GM21423 (cell line): Measurements from ENCODE around the gene PANK2.
A peak's percentile ranks its signal among the peaks of the same experiment; 100 is the strongest.
"Not testable (repeated sequence)": the region's sequence is repeated elsewhere in the genome, so short reads cannot be mapped to it uniquely, and the experiment has no call there.

Source experiments
- ATAC-seq: cut with Tn5 transposase; IDR thresholded peaks from one replicate; pipeline ENCODE4 v1.9.1; 2021; ENCODE audit warnings: mild to moderate bottlenecking, moderate library complexity; ENCODE audit not compliant: unreplicated experiment

PANK2 gene

DNA sequence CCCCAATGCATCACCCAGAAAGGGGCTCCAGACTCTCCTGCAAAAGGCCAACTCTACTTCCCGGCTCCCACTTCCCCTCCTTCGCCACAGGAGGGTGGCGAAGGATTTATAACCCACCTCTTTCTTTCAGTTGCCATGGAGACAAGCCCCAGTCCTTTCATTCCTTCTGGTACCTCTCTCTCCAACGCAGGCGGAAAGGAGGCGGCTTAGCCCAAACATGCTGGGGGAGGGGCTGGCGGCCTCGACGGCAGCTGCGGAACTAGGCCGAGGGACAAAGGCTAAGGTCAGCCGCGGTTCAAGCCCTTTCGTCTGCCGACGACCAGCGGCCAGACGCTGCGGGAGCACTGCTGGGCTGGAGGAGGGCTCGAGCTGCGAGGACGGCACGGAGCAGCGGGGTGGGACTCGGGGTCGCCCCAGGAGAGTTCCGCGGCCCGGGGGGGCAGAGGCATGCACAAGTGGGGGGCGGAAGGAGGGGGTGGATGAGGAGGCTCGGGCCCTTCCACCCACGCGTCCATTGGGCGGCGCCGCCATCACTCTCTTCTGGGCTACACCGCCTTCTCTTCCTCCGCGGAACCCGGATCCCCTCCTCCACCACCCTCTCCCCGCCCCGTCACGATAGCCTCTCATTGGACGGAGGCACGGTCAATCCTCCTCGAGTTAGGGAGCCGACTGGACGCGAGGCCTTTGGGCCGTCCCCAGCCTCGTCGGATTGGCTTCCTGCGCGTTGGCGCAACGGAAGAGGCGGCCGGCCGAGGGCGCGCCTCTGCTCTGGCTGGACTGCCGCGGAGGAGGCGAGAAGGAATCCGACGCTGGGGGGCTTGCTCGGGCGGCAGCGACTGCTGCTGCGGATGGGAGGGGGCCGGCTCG is at the start of gene PANK2:
PANK2 (plus strand) TSS at position 766 of the 867 bp plus-strand sequence.
- ATAC-seq: peak; percentile 95

- not testable (repeated sequence) for ATAC-seq
Observed at GRCh38 chr20:3840201-3840600, 49.0 kb upstream of the PANK2 start.

DNA sequence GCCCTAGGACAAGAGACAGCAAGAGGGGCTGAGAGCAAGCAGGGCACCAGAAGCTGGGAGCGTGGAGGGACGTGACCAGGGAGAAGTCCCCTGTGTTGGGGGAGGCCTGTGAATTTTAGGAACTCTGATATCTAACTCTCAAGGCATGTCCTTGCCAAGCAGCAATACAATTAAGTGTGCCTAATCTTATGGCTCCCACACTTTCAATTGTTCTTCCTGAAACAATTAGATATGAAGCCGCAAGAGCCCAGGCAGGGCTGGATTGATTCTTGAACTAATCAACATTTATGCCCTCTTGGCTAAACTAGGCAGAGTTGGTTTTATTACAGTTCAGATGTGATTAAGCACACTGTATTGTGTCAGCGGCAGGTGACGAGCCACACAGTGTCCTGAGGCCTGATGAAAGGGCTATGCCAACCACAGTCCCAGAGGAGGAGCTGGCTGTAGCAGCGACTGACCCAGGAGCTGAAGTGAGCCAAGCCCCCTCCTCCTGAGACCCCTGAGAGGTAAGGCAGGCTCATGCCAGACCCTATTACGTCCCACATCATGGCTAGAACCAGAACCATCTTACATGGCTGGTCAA is 46.7 kb upstream of the PANK2 start:
- ATAC-seq: no peak

- ATAC-seq: no peak
Observed at GRCh38 chr20:3843490-3843889, 45.7 kb upstream of the PANK2 start.

DNA sequence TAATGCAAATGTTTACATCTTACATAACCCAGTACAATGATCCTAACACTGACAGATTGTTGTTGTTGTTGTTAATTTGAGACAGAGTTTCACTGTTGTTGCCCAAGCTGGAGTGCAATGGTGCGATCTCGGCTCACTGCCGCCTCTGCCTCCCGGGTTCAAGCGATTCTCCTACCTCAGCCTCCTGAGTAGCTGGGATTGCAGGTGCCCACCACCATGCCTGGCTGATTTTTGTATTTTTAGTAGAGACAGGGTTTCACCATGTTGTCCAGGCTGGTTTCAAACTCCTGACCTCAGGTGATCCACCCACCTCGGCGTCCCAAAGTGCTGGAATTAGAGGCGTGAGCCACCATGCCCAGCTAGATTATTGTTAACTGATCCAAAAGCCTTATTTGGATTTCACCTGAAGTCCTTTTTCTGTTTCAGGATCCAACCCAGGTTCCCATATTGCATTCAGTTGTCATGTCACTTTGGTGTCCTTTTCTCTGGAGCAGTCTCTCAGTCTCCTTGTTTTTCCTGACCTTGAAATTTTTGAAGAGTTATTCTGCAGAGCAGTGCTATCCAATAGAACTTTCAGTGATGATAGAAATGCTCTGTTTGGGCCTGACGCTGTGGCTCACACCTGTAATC is 45.1 kb upstream of the PANK2 start:
- ATAC-seq: not testable (repeated sequence)

GRCh38 chr20:3846378-3846739 is 42.8 kb upstream of the PANK2 start:
- ATAC-seq: no peak

GRCh38 chr20:3846740-3847428 is 42.3 kb upstream of the PANK2 start, which contains the start of gene MAVS:
TSS of gene MAVS (plus strand) at chr20:3846834. CDS start at chr20:3854625, 7,791 bp downstream.
- peak; percentile 84 for ATAC-seq

DNA sequence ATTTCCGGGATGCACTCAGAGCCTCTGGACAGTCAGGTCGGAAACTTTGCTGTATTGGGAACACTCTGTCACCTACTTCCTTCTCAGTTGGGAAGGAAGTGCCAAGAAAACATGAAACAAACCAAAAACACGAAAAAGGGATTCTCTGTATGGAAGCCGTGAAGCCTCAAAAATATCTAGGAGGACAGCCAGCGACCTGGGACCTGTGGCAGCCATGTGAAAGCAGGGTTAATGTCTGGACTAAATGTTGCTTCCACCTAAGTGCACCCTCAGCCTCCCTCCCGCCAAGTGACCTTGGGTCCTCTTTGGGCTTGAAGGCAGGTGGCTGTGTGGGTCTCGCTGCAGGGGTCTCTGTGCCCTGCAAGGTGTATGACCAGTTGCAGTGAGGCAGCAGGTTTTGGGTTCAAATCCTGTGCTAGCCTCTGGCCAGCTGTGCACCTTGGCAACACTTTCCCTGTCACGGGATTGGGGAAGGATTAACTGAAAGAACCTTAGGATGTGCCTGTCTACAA is 41.7 kb upstream of the PANK2 start:
- ATAC-seq: no peak

DNA sequence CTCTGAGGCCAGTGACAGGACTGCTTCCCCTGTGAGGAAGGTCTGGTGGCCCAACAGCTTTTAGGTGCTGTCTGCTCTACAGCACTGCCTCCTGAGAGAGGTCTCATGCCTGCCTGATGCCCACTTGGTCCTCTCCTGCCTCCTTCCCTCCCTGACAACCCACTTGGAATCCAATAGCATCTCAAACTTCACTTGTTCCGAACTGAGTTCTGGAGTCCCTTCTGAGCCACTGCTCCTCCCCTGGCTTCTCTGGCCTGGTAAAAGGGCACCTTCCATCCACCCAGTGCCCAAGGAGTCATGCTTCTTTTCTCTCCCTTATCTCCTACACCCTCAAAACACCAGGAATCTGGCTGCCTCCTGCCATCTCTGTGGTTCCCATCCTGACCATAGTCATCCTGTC is 40.6 kb upstream of the PANK2 start:
- ATAC-seq: no peak

DNA sequence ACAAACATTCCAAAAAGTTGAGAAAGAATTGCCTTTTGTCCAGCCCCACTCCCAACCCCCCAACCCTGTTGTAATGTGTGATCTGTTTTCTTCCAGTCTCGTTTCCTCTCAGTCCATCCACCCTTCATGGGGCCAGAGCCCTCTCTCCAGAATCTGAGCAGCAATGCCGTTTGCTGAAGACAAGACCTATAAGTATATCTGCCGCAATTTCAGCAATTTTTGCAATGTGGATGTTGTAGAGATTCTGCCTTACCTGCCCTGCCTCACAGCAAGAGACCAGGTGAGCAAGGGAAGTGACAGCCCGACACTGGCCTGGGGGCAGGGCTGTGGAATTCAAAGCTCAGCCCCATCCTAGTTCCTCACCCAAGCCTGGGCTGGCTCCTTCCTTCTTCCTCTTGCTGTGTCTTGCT is 34.7 kb upstream of the PANK2 start:
- ATAC-seq: no peak

GRCh38 chr20:3857405-3857804 is 31.8 kb upstream of the PANK2 start:
- ATAC-seq: no peak

DNA sequence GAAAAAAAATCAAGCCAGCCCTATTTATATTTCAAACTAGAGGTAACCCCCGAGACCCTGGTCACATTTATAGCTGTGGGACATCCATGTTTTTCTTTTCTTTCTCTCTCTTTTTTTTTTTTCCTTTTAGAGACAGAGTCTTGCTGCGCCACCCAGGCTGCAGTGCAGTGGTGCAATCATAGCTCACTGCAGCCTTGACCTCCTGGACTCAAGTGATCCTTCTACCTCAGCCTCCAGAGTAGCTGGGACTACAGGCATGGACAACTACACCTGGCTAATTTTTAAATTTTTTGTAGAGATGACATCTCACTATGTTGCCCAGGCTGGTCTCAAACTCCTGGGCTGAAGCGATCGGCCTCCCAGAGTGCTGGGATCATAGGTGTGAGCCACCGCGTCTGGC is 30.5 kb upstream of the PANK2 start:
- no peak for ATAC-seq

DNA sequence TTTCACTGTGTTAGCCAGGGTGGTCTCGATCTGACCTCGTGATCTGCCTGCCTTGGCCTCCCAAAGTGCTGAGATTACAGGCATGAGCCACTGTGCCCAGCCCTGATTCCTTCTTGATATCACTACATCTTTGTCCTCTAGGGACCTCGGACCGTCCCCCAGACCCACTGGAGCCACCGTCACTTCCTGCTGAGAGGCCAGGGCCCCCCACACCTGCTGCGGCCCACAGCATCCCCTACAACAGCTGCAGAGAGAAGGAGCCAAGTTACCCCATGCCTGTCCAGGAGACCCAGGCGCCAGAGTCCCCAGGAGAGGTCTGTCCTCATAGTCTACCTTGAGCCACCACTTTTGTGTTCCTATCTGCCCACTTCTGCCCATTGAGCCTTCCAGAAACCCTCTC is 28.0 kb upstream of the PANK2 start:
- ATAC-seq: no peak

DNA sequence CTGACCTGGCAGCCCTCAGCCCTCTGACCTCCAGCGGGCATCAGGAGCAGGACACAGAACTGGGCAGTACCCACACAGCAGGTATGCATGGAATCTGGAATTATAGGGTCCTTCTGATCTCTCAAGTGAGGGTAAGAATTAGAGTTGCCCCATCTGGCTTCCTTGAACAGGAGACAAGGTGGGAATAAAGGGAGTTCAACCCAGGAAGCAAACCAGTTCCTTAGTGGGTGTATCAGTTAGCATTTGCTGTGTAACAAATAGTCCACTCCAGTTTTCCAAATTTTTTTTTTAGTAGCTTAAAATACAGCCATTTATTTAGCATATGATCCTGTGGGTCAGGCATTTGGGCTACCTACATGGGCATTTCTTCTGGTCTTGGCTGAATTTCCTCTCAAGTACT is 26.9 kb upstream of the PANK2 start:
- no peak for ATAC-seq

- no peak for ATAC-seq
Observed at GRCh38 chr20:3863317-3863716, 25.9 kb upstream of the PANK2 start.

GRCh38 chr20:3864518-3864917 is 24.7 kb upstream of the PANK2 start:
- no peak for ATAC-seq

- no peak for ATAC-seq
Observed at GRCh38 chr20:3865152-3865886, 23.9 kb upstream of the PANK2 start.

DNA sequence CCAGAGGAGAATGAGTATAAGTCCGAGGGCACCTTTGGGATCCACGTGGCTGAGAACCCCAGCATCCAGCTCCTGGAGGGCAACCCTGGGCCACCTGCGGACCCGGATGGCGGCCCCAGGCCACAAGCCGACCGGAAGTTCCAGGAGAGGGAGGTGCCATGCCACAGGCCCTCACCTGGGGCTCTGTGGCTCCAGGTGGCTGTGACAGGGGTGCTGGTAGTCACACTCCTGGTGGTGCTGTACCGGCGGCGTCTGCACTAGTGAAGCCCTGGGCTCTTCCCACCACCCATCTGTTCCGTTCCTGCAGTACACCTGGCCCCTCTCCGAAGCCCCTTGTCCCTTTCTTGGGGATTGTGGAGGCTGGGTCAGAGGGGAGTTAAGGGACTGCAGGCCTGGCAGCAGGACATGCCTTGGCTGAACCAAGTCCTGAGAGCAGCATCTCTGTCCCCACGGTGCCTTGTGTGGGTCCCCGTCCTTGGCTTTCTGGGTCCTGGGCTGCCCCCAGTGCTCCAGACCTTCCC is 23.2 kb upstream of the PANK2 start:
- ATAC-seq: no peak

DNA sequence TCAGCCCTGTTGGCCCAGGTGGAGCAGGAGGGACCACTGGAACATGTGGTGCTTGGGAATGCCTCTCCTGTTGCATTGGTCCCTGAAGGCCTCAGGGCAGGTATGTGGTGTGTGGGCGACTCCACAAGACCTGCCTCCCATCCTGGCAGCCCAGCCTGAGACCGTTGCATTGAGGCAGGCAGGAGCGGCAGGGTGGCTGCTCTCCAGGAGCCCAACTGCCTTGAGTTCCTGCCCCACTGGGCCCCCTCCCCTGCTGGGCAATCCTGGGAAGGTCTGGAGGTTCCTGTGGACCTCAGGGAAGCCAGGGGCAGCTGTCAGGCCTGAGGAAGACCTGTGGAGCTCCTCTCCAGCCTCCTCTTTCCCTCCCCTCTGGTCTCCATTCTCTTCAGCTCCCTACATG is 22.7 kb upstream of the PANK2 start:
- no peak for ATAC-seq

- ATAC-seq: no peak
Observed at GRCh38 chr20:3867802-3868201, 21.4 kb upstream of the PANK2 start.
